Keratinocyte (primary cell): ENCODE data around the gene SPRY2. TPM values are rescaled to one million over a fixed set of nuclear protein-coding genes. Genes with fewer than 3 reads are reported as not detected.

Experiments used
- DNase-seq: peaks from one replicate; pipeline ENCODE4 v3.0.0-alpha.2; 2011; ENCODE audit warnings: low read depth, missing footprints, low spot score
- FAIRE-seq: peaks from 2 replicates; lab custom pipeline; 2011; peaks lifted over from hg19 to GRCh38; lab: Jason Lieb, UNC
- H2AFZ ChIP-seq: 2 replicates; pipeline ENCODE4 v1.6.0; 2012; ENCODE audit warnings: low read length, control low read depth, inconsistent platforms; ENCODE audit not compliant: control insufficient read depth
- H3K27ac ChIP-seq: 2 replicates; pipeline ENCODE4 v1.5.1; 2011; ENCODE audit warnings: low read length; ENCODE audit not compliant: control insufficient read depth, insufficient read depth
- H3K27me3 ChIP-seq: 3 replicates; pipeline ENCODE4 v1.6.0; 2011; ENCODE audit warnings: low read length; ENCODE audit not compliant: control insufficient read depth, insufficient read depth; ENCODE audit errors: extremely low read depth
- H3K36me3 ChIP-seq, 2 experiments: 2 replicates in 1 of 2; 3 replicates in 1 of 2; pipeline ENCODE4 v1.5.1; 2011; ENCODE audit warnings: low read length in 2 of 2, mild to moderate bottlenecking in 1 of 2; ENCODE audit not compliant: control insufficient read depth in 2 of 2, insufficient read depth in 2 of 2; ENCODE audit errors: extremely low read depth in 1 of 2
- H3K4me1 ChIP-seq: 3 replicates; pipeline ENCODE4 v1.5.1; 2011; ENCODE audit warnings: low read length; ENCODE audit not compliant: control insufficient read depth, insufficient read depth; ENCODE audit errors: extremely low read depth
- H3K4me2 ChIP-seq: 3 replicates; pipeline ENCODE4 v1.6.0; 2011; ENCODE audit warnings: low read depth, low read length; ENCODE audit not compliant: control insufficient read depth, insufficient read depth; ENCODE audit errors: extremely low read depth
- H3K4me3 ChIP-seq, 3 experiments: fragments of 200-600 bp in 1 of 3; sonication (generic) in 1 of 3; 2 replicates in 2 of 3; 3 replicates in 1 of 3; pipeline ENCODE4 v1.5.1; 2011 to 2016; ENCODE audit warnings: low read length in 3 of 3, mild to moderate bottlenecking in 3 of 3, control low read depth in 2 of 3, inconsistent platforms in 1 of 3, low read depth in 1 of 3, mixed read lengths in 1 of 3, mixed run types in 1 of 3, moderate library complexity in 1 of 3; ENCODE audit not compliant: control insufficient read depth in 2 of 3, insufficient read depth in 2 of 3; ENCODE audit errors: extremely low read depth in 1 of 3
- H3K79me2 ChIP-seq: 2 replicates; pipeline ENCODE4 v1.6.0; 2012; ENCODE audit warnings: low read length; ENCODE audit not compliant: control insufficient read depth, insufficient read depth
- H3K9ac ChIP-seq: 3 replicates; pipeline ENCODE4 v1.6.0; 2011; ENCODE audit warnings: low read length; ENCODE audit not compliant: control insufficient read depth, insufficient read depth; ENCODE audit errors: extremely low read depth
- H3K9me1 ChIP-seq: 3 replicates; pipeline ENCODE4 v1.6.0; 2011; ENCODE audit warnings: low read length; ENCODE audit not compliant: control insufficient read depth, insufficient read depth; ENCODE audit errors: extremely low read depth
- H3K9me3 ChIP-seq: 2 replicates; pipeline ENCODE4 v1.5.1; 2012; ENCODE audit warnings: low read depth, low read length; ENCODE audit not compliant: control insufficient read depth
- H4K20me1 ChIP-seq: 3 replicates; pipeline ENCODE4 v1.6.0; 2011; ENCODE audit warnings: low read length; ENCODE audit not compliant: control insufficient read depth, insufficient read depth; ENCODE audit errors: extremely low read depth
- CTCF ChIP-seq, 3 experiments: IDR thresholded peaks in 1 of 3; conservative IDR thresholded peaks in 1 of 3; optimal IDR thresholded peaks in 1 of 3; 2 replicates in 2 of 3; 3 replicates in 1 of 3; pipeline versions ENCODE3 to v1.5.1; 2011; ENCODE audit warnings: low read length in 3 of 3, mild to moderate bottlenecking in 3 of 3, moderate library complexity in 2 of 3, control low read depth in 1 of 3, inconsistent platforms in 1 of 3; ENCODE audit not compliant: insufficient read depth in 2 of 3; ENCODE audit errors: extremely low read depth in 1 of 3
- EZH2 ChIP-seq: IDR thresholded peaks from one replicate; pipeline ENCODE4 v1.6.1; 2012; ENCODE audit warnings: inconsistent platforms, mild to moderate bottlenecking, low read length, moderate library complexity
- dilution Hi-C: fragments of 300-500 bp; cut with MboI; formaldehyde crosslinking; loops from one replicate; pipeline ENCODE4 v1.7.0; 2020; ENCODE audit warnings: low sequenced_read_pairs; ENCODE audit not compliant: extremely low pct_ligation_motif_present
- polyA plus RNA-seq, 5 experiments: library from polyadenylated mRNA; depleted of rRNA in 3 of 5; stranded (reverse) in 3 of 5; stranded (forward) in 1 of 5; unstranded in 1 of 5; fragments of >200 nt; gene quantifications; 1 replicate in 1 of 5; 2 replicates in 3 of 5; 3 replicates in 1 of 5; pipeline versions ENCODE4 v1.2.1 to v1.2.3, GENCODE V29; 2011 to 2012; ENCODE audit warnings: missing spikeins in 2 of 5, low read depth in 1 of 5, low replicate concordance in 1 of 5

SPRY2 gene
- polyA plus RNA-seq, 1 donor (not counting 4 experiments of a cell fraction or from before 2014, with no cell fraction given), result 28.4 TPM

DNA sequence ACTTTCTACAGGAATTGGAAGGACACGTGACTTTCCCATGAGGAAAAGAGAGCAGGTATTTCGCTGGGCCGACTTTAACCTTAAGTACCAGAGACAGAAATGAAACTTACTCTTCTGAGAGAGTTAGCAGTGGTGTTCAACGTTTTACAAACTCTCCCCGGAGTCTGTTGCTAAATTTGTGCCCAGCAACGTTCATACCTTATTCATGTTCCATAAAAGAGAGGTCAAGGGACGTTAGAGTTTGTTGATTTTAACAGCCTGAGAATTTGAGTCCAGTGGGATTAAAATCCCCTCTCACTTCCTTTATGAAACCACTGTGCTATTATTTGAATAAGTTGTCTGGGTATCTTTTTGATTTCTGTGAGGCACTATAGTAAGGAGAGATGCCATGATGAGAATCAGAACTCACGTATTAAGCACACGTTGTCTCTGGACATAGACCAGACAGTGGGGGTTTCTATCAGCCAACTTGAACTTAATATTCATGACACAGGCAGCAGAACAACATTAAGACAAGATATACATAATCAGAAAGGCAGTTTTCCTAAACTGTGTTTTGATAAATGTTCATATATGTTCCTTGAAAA is 33.4 kb downstream of the SPRY2 start:
- Histone ChIP-seq H2AFZ (no peak overlapping the region), H3K9ac (no peak overlapping the region), H3K4me2 (no peak overlapping the region), H3K4me1 (no peaks in the 10 kb centered on the region), H3K9me1 (no peaks in the 10 kb centered on the region), H4K20me1 (no peaks in the 10 kb centered on the region), H3K9me3 (no peaks in the 10 kb centered on the region), H3K79me2 (no peaks in the 10 kb centered on the region), H3K4me3 (no peak overlapping the region), H3K27me3 (no peaks in the 10 kb centered on the region), H3K36me3 (no peaks in the 10 kb centered on the region), H3K27ac (no peak overlapping the region)
- no peak for FAIRE-seq
- dilution Hi-C loops, result no loop called here
- no peak for TF ChIP-seq EZH2
- DNase-seq, result no peak

DNA sequence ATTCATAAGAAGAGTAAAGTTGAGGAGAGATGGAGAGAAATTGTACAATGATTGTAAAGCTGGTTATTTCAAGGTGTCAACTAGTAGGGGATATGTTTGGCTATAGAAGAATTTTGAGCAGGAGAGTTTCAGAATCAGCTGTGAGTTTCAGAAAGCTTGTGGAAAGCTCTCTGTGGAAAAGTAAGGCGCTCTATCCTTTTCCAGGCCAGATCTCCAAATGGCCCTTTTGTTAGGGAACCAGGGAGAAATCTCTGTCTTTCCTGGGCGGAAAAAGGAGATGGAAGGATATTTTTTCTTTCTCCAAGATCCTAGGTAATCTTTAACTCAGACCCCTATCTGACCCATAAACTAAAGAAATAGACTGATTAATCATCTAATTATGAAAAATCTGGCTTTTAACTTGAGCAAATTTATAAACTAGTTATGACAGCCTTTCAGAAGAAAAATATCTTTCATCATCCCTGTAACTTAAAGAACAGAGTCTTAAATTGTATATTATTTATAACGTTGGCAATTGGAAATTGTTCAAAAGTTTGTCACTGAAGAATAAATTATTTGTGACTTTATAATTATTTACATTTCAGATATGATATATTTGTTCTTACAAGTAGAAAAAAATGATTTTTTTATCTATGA is 34.5 kb downstream of the SPRY2 start:
- DNase-seq (no peak), FAIRE-seq (no peak)
- H3K4me3 ChIP-seq, result no peak overlapping the region
- no peaks in the 10 kb centered on the region for H3K9me3 ChIP-seq
- H3K79me2 ChIP-seq, result no peaks in the 10 kb centered on the region
- no peaks in the 10 kb centered on the region for H4K20me1 ChIP-seq
- H2AFZ ChIP-seq, result no peak overlapping the region
- TF ChIP-seq CTCF (optimal IDR thresholded peaks at IDR 0.05 in 1 of 3, IDR thresholded peaks at IDR 0.05 in 1 of 3, conservative IDR thresholded peaks at IDR 0.05 in 1 of 3; ENCODE audit: extremely low read depth in 1 of 3, insufficient read depth in 2 of 3, low read length in 3 of 3), result no peak
- TF ChIP-seq EZH2, result no peak
- no peaks in the 10 kb centered on the region for H3K36me3 ChIP-seq
- dilution Hi-C loops, result no loop called here
- H3K4me1 ChIP-seq, result no peaks in the 10 kb centered on the region
- no peak overlapping the region for H3K27ac ChIP-seq
- H3K27me3 ChIP-seq, result no peaks in the 10 kb centered on the region
- no peak overlapping the region for H3K4me2 ChIP-seq
- no peak overlapping the region for H3K9ac ChIP-seq
- H3K9me1 ChIP-seq, result no peaks in the 10 kb centered on the region
